GM06990 (cell line): ENCODE measurements around the gene RAB5IF.

Experiments used
- DNase-seq: peaks from one replicate; pipeline ENCODE4 v3.0.0-alpha.2; 2011; ENCODE audit not compliant: insufficient read length; ENCODE audit errors: extremely low read depth
- H3K27me3 ChIP-seq: replicated peaks from 2 replicates; pipeline ENCODE4 v1.6.0; 2011; ENCODE audit warnings: low read length; ENCODE audit not compliant: control insufficient read depth, insufficient read depth
- H3K36me3 ChIP-seq: 2 replicates; pipeline ENCODE4 v1.5.1; 2011; ENCODE audit warnings: low read length; ENCODE audit not compliant: control insufficient read depth, insufficient read depth
- H3K4me3 ChIP-seq: replicated peaks from 2 replicates; pipeline ENCODE4 v1.5.1; 2011; ENCODE audit warnings: low read depth, mild to moderate bottlenecking, control low read depth, low read length
- TF ChIP-seq, protein P1 (sequence below): IDR thresholded peaks from 2 replicates; pipeline ENCODE4 v1.5.1; 2011; ENCODE audit warnings: low read length, control low read depth, mild to moderate bottlenecking, inconsistent platforms; ENCODE audit not compliant: insufficient read depth, poor library complexity, severe bottlenecking

The RAB5IF gene

DNA sequence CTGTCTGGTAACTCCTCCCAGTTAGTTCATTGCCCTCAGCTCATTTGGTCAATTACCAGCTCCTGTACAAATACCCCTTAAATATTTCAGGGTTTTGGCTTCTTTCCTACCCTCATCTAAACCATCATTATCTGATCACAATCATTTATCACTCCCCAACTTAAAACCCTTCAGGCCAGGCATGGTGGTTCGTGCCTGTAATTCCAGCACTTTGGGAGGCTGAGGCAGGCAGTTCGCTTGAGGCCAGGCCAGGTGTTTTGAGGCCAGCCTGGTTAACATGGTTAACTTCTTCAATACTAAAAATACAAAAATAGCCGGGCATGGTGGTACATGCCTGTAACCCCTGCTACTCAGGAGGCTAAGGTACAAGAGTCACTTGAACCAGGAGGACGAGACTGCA, 22.8 kb upstream of the RAB5IF start:
- no peaks in the 10 kb centered on the region for H3K27me3 ChIP-seq
- DNase-seq: no peak
- H3K4me3 ChIP-seq: no peak overlapping the region
- H3K36me3 ChIP-seq: peaks cover 36% of the 10 kb centered on the region
- TF ChIP-seq, protein P1, sequence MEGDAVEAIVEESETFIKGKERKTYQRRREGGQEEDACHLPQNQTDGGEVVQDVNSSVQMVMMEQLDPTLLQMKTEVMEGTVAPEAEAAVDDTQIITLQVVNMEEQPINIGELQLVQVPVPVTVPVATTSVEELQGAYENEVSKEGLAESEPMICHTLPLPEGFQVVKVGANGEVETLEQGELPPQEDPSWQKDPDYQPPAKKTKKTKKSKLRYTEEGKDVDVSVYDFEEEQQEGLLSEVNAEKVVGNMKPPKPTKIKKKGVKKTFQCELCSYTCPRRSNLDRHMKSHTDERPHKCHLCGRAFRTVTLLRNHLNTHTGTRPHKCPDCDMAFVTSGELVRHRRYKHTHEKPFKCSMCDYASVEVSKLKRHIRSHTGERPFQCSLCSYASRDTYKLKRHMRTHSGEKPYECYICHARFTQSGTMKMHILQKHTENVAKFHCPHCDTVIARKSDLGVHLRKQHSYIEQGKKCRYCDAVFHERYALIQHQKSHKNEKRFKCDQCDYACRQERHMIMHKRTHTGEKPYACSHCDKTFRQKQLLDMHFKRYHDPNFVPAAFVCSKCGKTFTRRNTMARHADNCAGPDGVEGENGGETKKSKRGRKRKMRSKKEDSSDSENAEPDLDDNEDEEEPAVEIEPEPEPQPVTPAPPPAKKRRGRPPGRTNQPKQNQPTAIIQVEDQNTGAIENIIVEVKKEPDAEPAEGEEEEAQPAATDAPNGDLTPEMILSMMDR: no peak

DNA sequence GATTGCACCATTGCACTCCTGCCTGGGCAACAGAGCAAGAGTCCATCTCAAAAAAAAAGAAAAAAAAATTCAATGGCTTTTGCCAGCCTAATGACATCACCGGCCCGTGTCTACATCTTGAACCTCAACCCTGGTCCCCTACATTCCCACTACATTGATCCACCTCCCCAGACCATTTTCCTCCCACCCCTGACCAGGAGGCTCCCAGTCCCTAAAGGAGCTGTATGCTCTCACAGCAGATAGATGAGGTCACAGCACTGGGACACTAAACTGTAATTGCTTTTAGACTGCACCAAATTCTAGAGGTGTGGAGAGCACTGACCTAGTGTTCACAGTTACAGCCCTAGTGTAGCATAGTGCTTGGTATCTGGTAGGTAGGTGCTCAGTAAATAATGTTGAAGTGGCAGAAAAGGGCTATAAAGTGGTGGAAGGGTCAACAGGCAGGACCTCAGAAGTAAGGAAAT, 21.5 kb upstream of the RAB5IF start:
- peaks cover 35% of the 10 kb centered on the region for H3K36me3 ChIP-seq

DNA sequence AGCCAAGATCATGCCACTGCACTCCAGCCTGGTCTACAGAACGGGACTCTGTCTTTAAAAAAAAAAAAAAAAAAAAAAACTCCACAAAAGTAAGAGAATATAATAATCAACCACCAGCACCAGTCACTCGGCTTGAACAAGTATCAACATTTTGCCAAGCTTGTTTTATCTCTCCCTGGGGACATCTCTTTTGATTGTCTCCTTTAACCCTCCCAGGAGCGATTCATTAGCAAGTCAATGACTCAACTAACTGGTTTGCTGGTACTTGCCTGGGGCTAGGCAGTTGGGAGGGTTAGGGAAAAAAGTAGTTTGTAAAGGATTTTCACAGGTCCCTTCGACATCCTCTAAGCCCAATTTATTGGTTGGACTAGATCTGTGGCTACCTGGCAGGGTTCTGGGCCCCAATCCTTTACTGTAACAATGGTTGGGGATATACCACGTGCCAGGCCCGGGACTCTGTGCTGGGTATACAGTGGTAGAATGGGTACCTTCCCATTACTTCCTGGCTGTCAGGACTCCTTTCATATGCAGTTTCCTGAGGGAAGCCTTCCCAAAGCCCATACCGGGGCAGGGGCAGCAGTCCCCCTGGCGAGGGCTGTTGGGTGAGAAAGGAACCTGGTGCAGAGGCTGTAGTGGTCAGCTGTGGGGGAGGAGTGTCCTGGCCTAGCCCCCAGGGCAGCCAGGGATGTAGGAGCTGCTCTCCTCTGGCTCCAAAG, 20.0 kb upstream of the RAB5IF start:
- H3K36me3 ChIP-seq: peaks cover 33% of the 10 kb centered on the region
- no peak for DNase-seq
- no peak overlapping the region for H3K4me3 ChIP-seq
- TF ChIP-seq, protein P1: no peak
- H3K27me3 ChIP-seq: no peaks in the 10 kb centered on the region

More for the DNA sequence above, 21.5 kb upstream of the RAB5IF start:
- no peaks in the 10 kb centered on the region for H3K27me3 ChIP-seq
- TF ChIP-seq, protein P1: no peak
- H3K4me3 ChIP-seq: no peak overlapping the region
- DNase-seq: no peak

DNA sequence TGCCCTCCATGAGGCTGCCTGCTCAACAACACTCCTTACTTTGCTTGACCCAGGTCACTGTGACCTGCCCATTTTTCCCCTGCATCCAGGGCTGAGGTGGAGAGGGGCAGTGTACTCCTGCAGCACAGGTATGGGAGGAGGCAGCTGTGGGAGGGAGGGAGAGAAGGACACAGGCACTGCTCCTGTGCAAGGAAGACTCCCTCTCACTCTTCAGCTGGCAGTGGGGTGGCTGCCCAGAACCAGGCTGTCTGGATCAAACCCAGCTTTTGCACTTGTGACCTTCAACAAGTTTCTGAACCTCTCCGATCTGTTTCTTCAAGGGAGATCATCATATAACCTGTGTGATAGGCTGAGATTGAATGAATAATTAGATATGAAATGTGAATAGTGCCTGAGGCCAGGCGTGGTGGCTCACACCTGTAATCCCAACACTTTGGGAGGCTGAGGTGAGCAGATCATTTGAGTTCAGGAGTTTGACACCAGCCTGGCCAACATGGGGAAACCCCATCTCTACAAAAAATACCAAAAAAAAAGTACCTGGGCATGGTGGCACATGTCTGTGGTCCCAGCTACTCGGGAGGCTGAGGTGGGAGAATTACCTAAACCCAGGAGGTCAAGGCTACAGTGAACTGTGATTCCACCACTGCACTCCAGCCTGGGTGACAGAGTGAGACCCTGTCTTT, 18.1 kb upstream of the RAB5IF start:
- no peaks in the 10 kb centered on the region for H3K27me3 ChIP-seq
- H3K36me3 ChIP-seq: peaks cover 30% of the 10 kb centered on the region
- no peak overlapping the region for H3K4me3 ChIP-seq
- no peak for DNase-seq
- TF ChIP-seq, protein P1: no peak

DNA sequence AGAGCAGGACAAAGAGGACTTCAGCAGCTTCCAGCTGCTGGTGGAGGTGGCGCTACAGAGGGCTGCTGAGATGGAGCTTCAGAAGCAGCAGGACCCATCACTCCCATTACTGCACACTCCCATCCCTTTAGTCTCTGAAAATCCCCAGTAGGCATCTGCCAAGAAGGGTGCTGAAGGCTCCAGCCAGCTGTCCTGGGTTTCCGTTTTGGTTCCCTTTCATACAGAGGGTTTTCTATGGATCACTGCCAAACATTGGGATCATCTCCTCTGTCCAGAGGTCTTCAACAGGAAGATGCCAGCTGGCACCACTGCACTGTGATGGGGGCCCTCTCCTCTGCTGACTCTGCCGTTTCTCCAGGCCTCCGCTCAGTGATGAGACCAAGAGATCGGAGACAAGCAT, 14.3 kb upstream of the RAB5IF start:
- no peak for DNase-seq

More for the DNA sequence above, 14.3 kb upstream of the RAB5IF start:
- H3K36me3 ChIP-seq: peaks cover 21% of the 10 kb centered on the region
- TF ChIP-seq, protein P1: no peak
- H3K4me3 ChIP-seq: no peak overlapping the region
- H3K27me3 ChIP-seq: no peaks in the 10 kb centered on the region
